ENCODE data around the gene NGEF.

NGEF gene

GRCh38 chr2:233035426-233036161, 22.5 kb upstream of the NGEF start:
- H3K9ac ChIP-seq (ENCODE audit: low read depth, low read length): no peak overlapping the region
- H3K9me3 ChIP-seq (ENCODE audit: control insufficient read depth, insufficient read depth, low read length): no peaks in the 10 kb centered on the region
- no peaks in the 10 kb centered on the region for H3K4me1 ChIP-seq (ENCODE audit: insufficient read depth, low read length)
- H3K36me3 ChIP-seq (ENCODE audit: insufficient read depth, low read length): no peaks in the 10 kb centered on the region

DNA sequence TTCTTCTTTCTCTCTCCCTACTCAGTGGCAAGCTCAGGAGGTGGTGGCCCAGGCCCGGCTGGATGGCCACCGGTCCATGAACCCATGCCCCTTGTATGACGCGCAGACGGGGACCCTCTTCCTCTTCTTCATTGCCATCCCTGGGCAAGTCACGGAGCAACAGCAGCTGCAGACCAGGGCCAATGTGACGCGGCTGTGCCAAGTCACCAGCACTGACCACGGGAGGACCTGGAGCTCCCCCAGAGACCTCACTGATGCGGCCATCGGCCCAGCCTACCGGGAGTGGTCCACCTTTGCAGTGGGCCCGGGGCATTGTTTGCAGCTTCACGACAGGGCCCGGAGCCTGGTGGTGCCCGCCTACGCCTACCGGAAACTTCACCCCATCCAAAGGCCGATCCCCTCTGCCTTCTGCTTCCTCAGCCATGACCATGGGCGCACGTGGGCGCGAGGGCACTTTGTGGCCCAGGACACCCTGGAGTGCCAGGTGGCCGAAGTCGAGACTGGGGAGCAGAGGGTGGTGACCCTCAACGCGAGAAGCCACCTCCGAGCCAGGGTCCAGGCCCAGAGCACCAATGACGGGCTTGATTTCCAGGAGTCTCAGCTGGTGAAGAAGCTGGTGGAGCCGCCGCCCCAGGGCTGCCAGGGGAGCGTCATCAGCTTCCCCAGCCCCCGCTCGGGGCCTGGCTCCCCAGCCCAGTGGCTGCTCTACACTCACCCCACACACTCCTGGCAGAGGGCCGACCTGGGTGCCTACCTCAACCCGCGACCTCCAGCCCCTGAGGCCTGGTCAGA, 21.2 kb upstream of the NGEF start:
- Histone ChIP-seq H3K4me1 (ENCODE audit: insufficient read depth, low read length) (no peaks in the 10 kb centered on the region), H3K9ac (ENCODE audit: low read depth, low read length) (no peak overlapping the region), H3K9me3 (ENCODE audit: control insufficient read depth, insufficient read depth, low read length) (no peaks in the 10 kb centered on the region), H3K36me3 (ENCODE audit: insufficient read depth, low read length) (no peaks in the 10 kb centered on the region)

- Histone ChIP-seq H3K36me3 (ENCODE audit: insufficient read depth, low read length) (no peaks in the 10 kb centered on the region), H3K9ac (ENCODE audit: low read depth, low read length) (no peak overlapping the region), H3K4me1 (ENCODE audit: insufficient read depth, low read length) (no peaks in the 10 kb centered on the region), H3K9me3 (ENCODE audit: control insufficient read depth, insufficient read depth, low read length) (no peaks in the 10 kb centered on the region)
Measured at GRCh38 chr2:233033672-233034071, 20.6 kb upstream of the NGEF start.

DNA sequence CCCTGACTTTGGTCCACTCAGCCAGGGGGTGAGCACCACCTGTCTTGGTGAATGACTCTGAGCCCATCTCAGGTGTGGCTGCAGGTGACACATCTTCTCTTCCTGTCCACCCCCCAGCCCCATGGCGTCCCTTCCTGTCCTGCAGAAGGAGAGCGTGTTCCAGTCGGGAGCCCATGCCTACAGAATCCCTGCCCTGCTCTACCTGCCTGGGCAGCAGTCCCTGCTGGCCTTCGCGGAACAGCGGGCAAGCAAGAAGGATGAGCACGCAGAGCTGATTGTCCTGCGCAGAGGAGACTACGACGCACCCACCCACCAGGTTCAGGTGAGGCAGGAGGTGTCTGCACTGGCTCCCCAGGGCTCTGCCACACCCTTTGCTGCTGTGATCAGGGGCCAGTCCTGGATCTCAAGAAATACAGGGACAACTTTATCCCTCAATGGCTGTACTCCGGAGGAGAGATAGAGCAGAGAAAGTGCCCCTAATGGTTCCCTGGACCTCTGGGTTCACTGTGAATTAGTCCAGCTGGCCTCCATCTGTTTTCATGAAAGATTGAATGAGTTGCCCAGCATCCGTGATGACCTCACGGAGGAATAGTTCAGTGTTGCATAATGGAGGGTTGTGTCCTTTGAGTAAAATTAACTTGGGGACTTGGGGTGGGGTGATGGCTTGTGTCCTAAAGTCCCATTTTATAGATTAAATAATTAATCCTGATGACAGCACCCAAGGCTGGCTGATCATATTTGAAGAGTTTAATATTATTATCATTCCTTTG, 19.7 kb upstream of the NGEF start, which contains the start of gene NEU2:
NEU2 (plus strand) TSS at position 122 of the 770 bp plus-strand sequence; CDS start at position 122, 0 bp downstream.
- no peak within 1 kb of the TSS for H3K9ac ChIP-seq (ENCODE audit: low read depth, low read length)
- no peaks in the 10 kb centered on the region for H3K36me3 ChIP-seq (ENCODE audit: insufficient read depth, low read length)
- H3K4me1 ChIP-seq (ENCODE audit: insufficient read depth, low read length): no peaks in the 10 kb centered on the region
- H3K9me3 ChIP-seq (ENCODE audit: control insufficient read depth, insufficient read depth, low read length): no peaks in the 10 kb centered on the region

- Histone ChIP-seq H3K4me1 (ENCODE audit: insufficient read depth, low read length) (no peaks in the 10 kb centered on the region), H3K36me3 (ENCODE audit: insufficient read depth, low read length) (no peaks in the 10 kb centered on the region), H3K9ac (ENCODE audit: low read depth, low read length) (no peak overlapping the region), H3K9me3 (ENCODE audit: control insufficient read depth, insufficient read depth, low read length) (no peaks in the 10 kb centered on the region)
Measured at GRCh38 chr2:233031556-233032500, 18.8 kb upstream of the NGEF start.

GRCh38 chr2:233029321-233029720, 16.3 kb upstream of the NGEF start:
- peaks cover 5% of the 10 kb centered on the region for H3K4me1 ChIP-seq (ENCODE audit: insufficient read depth, low read length)
- no peaks in the 10 kb centered on the region for H3K9me3 ChIP-seq (ENCODE audit: control insufficient read depth, insufficient read depth, low read length)
- H3K36me3 ChIP-seq (ENCODE audit: insufficient read depth, low read length): no peaks in the 10 kb centered on the region
- H3K9ac ChIP-seq (ENCODE audit: low read depth, low read length): no peak overlapping the region

- H3K4me1 ChIP-seq (ENCODE audit: insufficient read depth, low read length): peaks cover 5% of the 10 kb centered on the region
- H3K36me3 ChIP-seq (ENCODE audit: insufficient read depth, low read length): no peaks in the 10 kb centered on the region
- H3K9me3 ChIP-seq (ENCODE audit: control insufficient read depth, insufficient read depth, low read length): no peaks in the 10 kb centered on the region
- H3K9ac ChIP-seq (ENCODE audit: low read depth, low read length): no peak overlapping the region
Measured at GRCh38 chr2:233026198-233026813, 13.2 kb upstream of the NGEF start.

GRCh38 chr2:233025706-233026105, 12.7 kb upstream of the NGEF start:
- Histone ChIP-seq H3K36me3 (ENCODE audit: insufficient read depth, low read length) (no peaks in the 10 kb centered on the region), H3K4me1 (ENCODE audit: insufficient read depth, low read length) (peaks cover 5% of the 10 kb centered on the region), H3K9me3 (ENCODE audit: control insufficient read depth, insufficient read depth, low read length) (no peaks in the 10 kb centered on the region), H3K9ac (ENCODE audit: low read depth, low read length) (no peak overlapping the region)

DNA sequence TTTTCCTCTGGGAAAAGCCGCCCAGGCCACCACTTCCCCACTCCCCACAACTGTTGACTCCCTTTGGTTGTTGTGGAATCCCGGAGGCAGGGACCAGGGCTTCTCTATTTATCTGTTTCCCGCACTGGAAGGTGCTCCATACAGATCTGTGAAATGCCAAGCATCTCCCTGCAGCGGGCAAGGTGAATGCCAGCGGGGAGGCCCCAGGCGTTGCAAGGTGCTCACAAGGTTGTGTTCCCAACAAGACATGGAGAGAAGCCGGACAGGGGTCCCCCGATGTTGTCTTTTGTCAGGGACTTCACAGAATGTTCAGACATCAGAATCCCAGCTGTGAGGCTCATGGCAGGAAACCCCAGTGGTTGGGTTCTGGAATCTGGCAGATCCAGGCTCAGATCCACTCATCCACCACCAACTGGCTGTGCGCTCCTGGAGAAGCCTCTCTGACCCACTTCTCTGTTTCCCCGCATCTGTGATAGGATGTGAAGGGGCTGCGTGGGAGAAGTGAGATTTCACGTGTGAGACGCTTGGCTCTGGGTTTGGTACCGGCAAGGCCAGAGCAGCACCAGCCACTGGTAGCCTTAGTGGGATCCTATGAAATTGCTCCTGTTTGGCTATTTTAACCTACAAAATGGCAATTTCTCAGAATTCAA, 10.8 kb upstream of the NGEF start:
- Histone ChIP-seq H3K9me3 (ENCODE audit: control insufficient read depth, insufficient read depth, low read length) (no peaks in the 10 kb centered on the region), H3K9ac (ENCODE audit: low read depth, low read length) (no peak overlapping the region), H3K4me1 (ENCODE audit: insufficient read depth, low read length) (peaks cover 5% of the 10 kb centered on the region), H3K36me3 (ENCODE audit: insufficient read depth, low read length) (no peaks in the 10 kb centered on the region)

GRCh38 chr2:233023007-233023760, 10.1 kb upstream of the NGEF start:
- H3K4me1 ChIP-seq (ENCODE audit: insufficient read depth, low read length): peaks cover 5% of the 10 kb centered on the region
- no peaks in the 10 kb centered on the region for H3K9me3 ChIP-seq (ENCODE audit: control insufficient read depth, insufficient read depth, low read length)
- no peaks in the 10 kb centered on the region for H3K36me3 ChIP-seq (ENCODE audit: insufficient read depth, low read length)
- H3K9ac ChIP-seq (ENCODE audit: low read depth, low read length): no peak overlapping the region

DNA sequence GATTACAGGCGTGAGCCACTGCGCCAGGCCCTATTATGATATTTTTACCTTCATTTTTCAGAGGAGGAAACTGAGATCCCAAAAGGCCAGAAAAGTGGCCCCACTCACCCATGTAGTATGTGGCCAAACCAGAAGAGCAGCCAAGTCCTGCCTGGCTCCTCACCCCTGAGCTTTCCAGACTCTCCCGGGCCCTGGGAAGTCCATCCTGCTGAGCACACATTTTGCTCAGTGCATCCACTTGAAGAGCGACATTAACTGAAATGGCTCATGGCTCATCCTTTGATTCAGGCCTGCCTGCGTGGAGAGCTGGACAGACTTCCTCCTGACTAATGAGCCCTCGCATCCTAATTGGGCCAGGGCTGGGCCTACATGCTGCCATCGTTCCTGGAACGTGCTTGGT, 9.5 kb upstream of the NGEF start:
- no peak overlapping the region for H3K9ac ChIP-seq (ENCODE audit: low read depth, low read length)
- no peaks in the 10 kb centered on the region for H3K36me3 ChIP-seq (ENCODE audit: insufficient read depth, low read length)
- peaks cover 5% of the 10 kb centered on the region for H3K4me1 ChIP-seq (ENCODE audit: insufficient read depth, low read length)
- H3K9me3 ChIP-seq (ENCODE audit: control insufficient read depth, insufficient read depth, low read length): no peaks in the 10 kb centered on the region

- Histone ChIP-seq H3K36me3 (ENCODE audit: insufficient read depth, low read length) (no peaks in the 10 kb centered on the region), H3K9ac (ENCODE audit: low read depth, low read length) (no peak overlapping the region), H3K4me1 (ENCODE audit: insufficient read depth, low read length) (peaks cover 5% of the 10 kb centered on the region), H3K9me3 (ENCODE audit: control insufficient read depth, insufficient read depth, low read length) (no peaks in the 10 kb centered on the region)
Measured at GRCh38 chr2:233021771-233022170, 8.7 kb upstream of the NGEF start.
